Pancreas (tissue), 10 donors: ENCODE data around the gene LEP. TPM values are rescaled to one million over a fixed set of nuclear protein-coding genes. Genes with fewer than 3 reads are reported as not detected.
"Not testable (repeated sequence)": the region's sequence is repeated elsewhere in the genome, so short reads cannot be mapped to it uniquely, and the experiment has no call there.

ENCODE experiments used
- ATAC-seq, 4 donors: fragments of 200-7000 bp; cut with Tn5 transposase; one replicate each; pipeline versions ENCODE4 v1.8.0 to v1.9.1; 2020; ENCODE audit warnings: mild to moderate bottlenecking in 4 of 4, moderate library complexity in 4 of 4
- DNase-seq, 6 donors: peaks; one replicate each; pipeline ENCODE4 v3.0.0-alpha.2; 2020
- FAIRE-seq: peaks from 2 replicates; lab custom pipeline; 2012; peaks lifted over from hg19 to GRCh38; lab: Jason Lieb, UNC
- H3K27ac ChIP-seq, 4 donors: fragments of 200-600 bp; sonication (generic); 1 replicate in 3 of 4; 2 replicates in 1 of 4; pipeline versions ENCODE4 v1.5.0 to v1.8.0; 2020
- H3K27me3 ChIP-seq, 4 donors: fragments of 200-600 bp; one replicate each; pipeline ENCODE4 v1.8.0; 2021
- H3K36me3 ChIP-seq, 3 donors: fragments of 200-600 bp; sonication (generic) in 1 of 3; one replicate each; pipeline versions ENCODE4 v1.5.0 to v1.8.0; 2020 to 2021
- H3K4me1 ChIP-seq, 3 donors: fragments of 200-600 bp; one replicate each; pipeline ENCODE4 v1.8.0; 2021
- H3K4me3 ChIP-seq, 4 donors: fragments of 200-600 bp; sonication (generic) in 2 of 4; one replicate each; pipeline versions ENCODE4 v1.5.0 to v1.8.0; 2020 to 2021
- H3K9me3 ChIP-seq, 4 donors: fragments of 200-600 bp; one replicate each; pipeline ENCODE4 v1.8.0; 2021
- CTCF ChIP-seq, 4 donors: fragments of 200-600 bp; sonication (generic) in 3 of 4; IDR thresholded peaks; one replicate each; pipeline versions ENCODE4 v1.5.0 to v1.8.0; 2021; ENCODE audit warnings: antibody characterized with exemption in 4 of 4
- WGBS, 2 donors: extraction: QIAGEN DNeasy Blood & Tissue Kit; methylation state at CpG; one replicate each; pipeline ENCODE4 v1.1.7; 2013; 5-methylcytosine and 5-hydroxymethylcytosine counted together
- intact Hi-C, 3 donors: fragments of 100-400 bp; cut with DNase I; formaldehyde crosslinking; loops; one replicate each; pipeline versions ENCODE4 v1.11.1 to v1.14.2; 2022
- polyA plus RNA-seq, 2 donors: library from polyadenylated mRNA; stranded (reverse); fragments of 200-250 nt; gene quantifications; one replicate each; pipeline ENCODE4 v1.2.3, GENCODE V29; 2013
- total RNA-seq, 6 donors: library from RNA; stranded (reverse); fragmentation: NEBNext Ultra II Directional in 4 of 6; extraction: Animal tissue kit (Norgen Biotek cat#: 25700) in 4 of 6; gene quantifications; one replicate each; pipeline versions ENCODE4 v1.2.1 to v1.2.4, GENCODE V29; 2021 to 2023
- donor health status: healthy with polysubstance abuse.
- donor health status: DM: no; HTN: no; CAD: no; lungs with moderate emphysema.
- donor health status: DM: no; HTN: no; CAD: no.
- donor health status: control.
- donor health status: control.
- donor health status: Bipolar disorder and iron deficiency.
- donor health status: DM: yes; HTN: yes; CAD: no.
- donor health status: DM: no; HTN: no; CAD: no.
- donor health status: DM: no; HTN: no; CAD: no.
- donor health status: DM: yes; HTN: yes; CAD: no.

Gene LEP
- total and polyA plus RNA-seq, 8 donors, result 0.05 to 5.2 (median 0.14) TPM; not detected in 1

- intact Hi-C loops, result no loop called here
- WGBS, 2 donors, result 38 to 39% methylated on average over 7 of the region's 7 CpGs
Measured at GRCh38 chr7:128235471-128235870, 5.6 kb upstream of the LEP start.

GRCh38 chr7:128236924-128237586, 4.0 kb upstream of the LEP start:
- Histone ChIP-seq H3K4me1 (no peaks in the 10 kb centered on the region), H3K36me3 (no peaks in the 10 kb centered on the region), H3K4me3 (no peak overlapping the region), H3K27ac (no peak overlapping the region), H3K27me3 (peaks cover 0 to 16% (median 5%) of the 10 kb centered on the region in 4 donors), H3K9me3 (no peaks in the 10 kb centered on the region)
- ATAC-seq (peak; percentile 35 to 64 (median 39)), FAIRE-seq (no peak), DNase-seq (peak in 2 of 6 donors; percentile 20 to 37)
- intact Hi-C loops, result no loop called here
- WGBS, 2 donors, result 32 to 50% methylated on average over 1 of the region's 1 CpG
- no peak for TF ChIP-seq CTCF (IDR thresholded peaks at IDR 0.05)

More at GRCh38 chr7:128235471-128235870, 5.6 kb upstream of the LEP start:
- Histone ChIP-seq H3K27ac (no peak overlapping the region), H3K36me3 (no peaks in the 10 kb centered on the region), H3K4me1 (no peaks in the 10 kb centered on the region), H3K9me3 (no peaks in the 10 kb centered on the region), H3K4me3 (no peak overlapping the region), H3K27me3 (peaks cover 0 to 5% (median 0%) of the 10 kb centered on the region in 4 donors)
- TF ChIP-seq CTCF (IDR thresholded peaks at IDR 0.05), result no peak
- ATAC-seq (no peak), DNase-seq (no peak), FAIRE-seq (no peak)

GRCh38 chr7:128239146-128239545, 1.9 kb upstream of the LEP start:
- H3K9me3 ChIP-seq, H3K27ac ChIP-seq, intact Hi-C loops, DNase-seq, FAIRE-seq, H3K36me3 ChIP-seq, H3K4me3 ChIP-seq, H3K4me1 ChIP-seq, ATAC-seq: not testable (repeated sequence)
- H3K27me3 ChIP-seq, result peaks cover 0 to 16% (median 5%) of the 10 kb centered on the region in 4 donors
- WGBS, 2 donors, result 77 to 85% methylated on average over 7 of the region's 7 CpGs

GRCh38 chr7:128242661-128243060, 1.6 kb downstream of the LEP start:
- intact Hi-C loops, result no loop called here
- Histone ChIP-seq H3K27me3 (peaks cover 0 to 16% (median 5%) of the 10 kb centered on the region in 4 donors), H3K9me3 (no peaks in the 10 kb centered on the region), H3K36me3 (no peaks in the 10 kb centered on the region), H3K27ac (no peak overlapping the region), H3K4me3 (no peak overlapping the region), H3K4me1 (no peaks in the 10 kb centered on the region)
- WGBS, 2 donors, result 77 to 78% methylated on average over 11 of the region's 11 CpGs
- no peak for DNase-seq
- no peak for FAIRE-seq
- no peak for ATAC-seq
- TF ChIP-seq CTCF (IDR thresholded peaks at IDR 0.05), result no peak

- intact Hi-C loops, result no loop called here
- H3K27ac ChIP-seq, result no peak overlapping the region
- no peaks in the 10 kb centered on the region for H3K9me3 ChIP-seq
- H3K27me3 ChIP-seq, result peaks cover 0 to 16% (median 5%) of the 10 kb centered on the region in 4 donors
- no peaks in the 10 kb centered on the region for H3K4me1 ChIP-seq
- H3K36me3 ChIP-seq, result no peaks in the 10 kb centered on the region
- no peak for TF ChIP-seq CTCF (IDR thresholded peaks at IDR 0.05)
- no peak for FAIRE-seq
- H3K4me3 ChIP-seq, result no peak overlapping the region
- 75 to 85% methylated on average over 7 of the region's 7 CpGs for WGBS, 2 donors
- DNase-seq, result no peak
- ATAC-seq, result no peak
Measured at GRCh38 chr7:128243273-128243672, 2.2 kb downstream of the LEP start.
